NB4 (cell line): ENCODE measurements around the gene TRIM38.

Source experiments
- MYC ChIP-seq: IDR thresholded peaks from 2 replicates; pipeline ENCODE4 v1.6.1; 2011; ENCODE audit warnings: low read depth, low read length
- POLR2A ChIP-seq: IDR thresholded peaks from 2 replicates; pipeline ENCODE4 v1.6.1; 2011; ENCODE audit warnings: mild to moderate bottlenecking; ENCODE audit not compliant: insufficient read length; ENCODE audit errors: extremely low read depth
- TF ChIP-seq, protein P1 (sequence below): IDR thresholded peaks from one replicate; pipeline ENCODE4 v1.5.1; 2012; ENCODE audit warnings: low read depth, low read length
- TF ChIP-seq, protein P2 (sequence below): IDR thresholded peaks from 2 replicates; pipeline ENCODE4 v1.6.1; 2011; ENCODE audit warnings: low read depth, low read length

- TF ChIP-seq, protein P1, sequence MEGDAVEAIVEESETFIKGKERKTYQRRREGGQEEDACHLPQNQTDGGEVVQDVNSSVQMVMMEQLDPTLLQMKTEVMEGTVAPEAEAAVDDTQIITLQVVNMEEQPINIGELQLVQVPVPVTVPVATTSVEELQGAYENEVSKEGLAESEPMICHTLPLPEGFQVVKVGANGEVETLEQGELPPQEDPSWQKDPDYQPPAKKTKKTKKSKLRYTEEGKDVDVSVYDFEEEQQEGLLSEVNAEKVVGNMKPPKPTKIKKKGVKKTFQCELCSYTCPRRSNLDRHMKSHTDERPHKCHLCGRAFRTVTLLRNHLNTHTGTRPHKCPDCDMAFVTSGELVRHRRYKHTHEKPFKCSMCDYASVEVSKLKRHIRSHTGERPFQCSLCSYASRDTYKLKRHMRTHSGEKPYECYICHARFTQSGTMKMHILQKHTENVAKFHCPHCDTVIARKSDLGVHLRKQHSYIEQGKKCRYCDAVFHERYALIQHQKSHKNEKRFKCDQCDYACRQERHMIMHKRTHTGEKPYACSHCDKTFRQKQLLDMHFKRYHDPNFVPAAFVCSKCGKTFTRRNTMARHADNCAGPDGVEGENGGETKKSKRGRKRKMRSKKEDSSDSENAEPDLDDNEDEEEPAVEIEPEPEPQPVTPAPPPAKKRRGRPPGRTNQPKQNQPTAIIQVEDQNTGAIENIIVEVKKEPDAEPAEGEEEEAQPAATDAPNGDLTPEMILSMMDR = peak; percentile 89
- no peak for TF ChIP-seq POLR2A
- TF ChIP-seq, protein P2, sequence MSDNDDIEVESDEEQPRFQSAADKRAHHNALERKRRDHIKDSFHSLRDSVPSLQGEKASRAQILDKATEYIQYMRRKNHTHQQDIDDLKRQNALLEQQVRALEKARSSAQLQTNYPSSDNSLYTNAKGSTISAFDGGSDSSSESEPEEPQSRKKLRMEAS = no peak; the same call in 1 of the 2 replicates
- peak; percentile 50 for TF ChIP-seq MYC
These were observed 63.6 kb downstream of the TRIM38 start for GRCh38 chr6:26025894-26026832.
